Measurements from ENCODE around the gene BLMH.

- TF ChIP-seq, protein P1, sequence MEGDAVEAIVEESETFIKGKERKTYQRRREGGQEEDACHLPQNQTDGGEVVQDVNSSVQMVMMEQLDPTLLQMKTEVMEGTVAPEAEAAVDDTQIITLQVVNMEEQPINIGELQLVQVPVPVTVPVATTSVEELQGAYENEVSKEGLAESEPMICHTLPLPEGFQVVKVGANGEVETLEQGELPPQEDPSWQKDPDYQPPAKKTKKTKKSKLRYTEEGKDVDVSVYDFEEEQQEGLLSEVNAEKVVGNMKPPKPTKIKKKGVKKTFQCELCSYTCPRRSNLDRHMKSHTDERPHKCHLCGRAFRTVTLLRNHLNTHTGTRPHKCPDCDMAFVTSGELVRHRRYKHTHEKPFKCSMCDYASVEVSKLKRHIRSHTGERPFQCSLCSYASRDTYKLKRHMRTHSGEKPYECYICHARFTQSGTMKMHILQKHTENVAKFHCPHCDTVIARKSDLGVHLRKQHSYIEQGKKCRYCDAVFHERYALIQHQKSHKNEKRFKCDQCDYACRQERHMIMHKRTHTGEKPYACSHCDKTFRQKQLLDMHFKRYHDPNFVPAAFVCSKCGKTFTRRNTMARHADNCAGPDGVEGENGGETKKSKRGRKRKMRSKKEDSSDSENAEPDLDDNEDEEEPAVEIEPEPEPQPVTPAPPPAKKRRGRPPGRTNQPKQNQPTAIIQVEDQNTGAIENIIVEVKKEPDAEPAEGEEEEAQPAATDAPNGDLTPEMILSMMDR (conservative IDR thresholded peaks at IDR 0.05 in 1 of 2, IDR thresholded peaks at IDR 0.05 in 1 of 2; ENCODE audit: extremely low read depth in 1 of 2, insufficient read depth in 1 of 2, low read depth in 1 of 2, low read length in 2 of 2): no peak
- no peak for TF ChIP-seq EZH2 (IDR thresholded peaks at IDR 0.05; ENCODE audit: borderline replicate concordance, low read length)
Measured at GRCh38 chr17:30290077-30290476, 1.7 kb downstream of the BLMH start.
